Skeletal muscle satellite cell (primary cell): ENCODE measurements around the gene TRIM50. TPM values are rescaled to one million over a fixed set of nuclear protein-coding genes. Genes with fewer than 3 reads are reported as not detected.
"Not testable (repeated sequence)": the region's sequence is repeated elsewhere in the genome, so short reads cannot be mapped to it uniquely, and the experiment has no call there.

ENCODE experiments used
- H3K27me3 ChIP-seq: 2 replicates; pipeline ENCODE4 v1.7.0; 2013; ENCODE audit warnings: low read length; ENCODE audit not compliant: control insufficient read depth, insufficient read depth
- H3K36me3 ChIP-seq: 2 replicates; pipeline ENCODE4 v1.7.0; 2013; ENCODE audit warnings: mild to moderate bottlenecking, control low read depth, low read length; ENCODE audit not compliant: insufficient read depth
- H3K4me1 ChIP-seq: 2 replicates; pipeline ENCODE4 v1.7.0; 2013; ENCODE audit warnings: low read length; ENCODE audit not compliant: control insufficient read depth, insufficient read depth
- H3K4me2 ChIP-seq: 2 replicates; pipeline ENCODE4 v1.7.0; 2013; ENCODE audit warnings: mild to moderate bottlenecking, low read length
- H3K4me3 ChIP-seq: 2 replicates; pipeline ENCODE4 v1.7.0; 2013; ENCODE audit warnings: low read length
- H3K9ac ChIP-seq: 2 replicates; pipeline ENCODE4 v1.7.0; 2013; ENCODE audit warnings: mild to moderate bottlenecking, low read depth, low read length, moderate library complexity
- H3K9me3 ChIP-seq: replicated peaks from 2 replicates; pipeline ENCODE4 v1.7.0; 2013; ENCODE audit warnings: mild to moderate bottlenecking, control low read depth, low read length
- total RNA-seq: library from RNA; depleted of rRNA; stranded (reverse); fragments of >200 nt; gene quantifications from 2 replicates; pipeline ENCODE4 v1.2.3, GENCODE V29; 2012; rRNA removed

TRIM50 gene
- not detected in 2 replicates for total RNA-seq

DNA sequence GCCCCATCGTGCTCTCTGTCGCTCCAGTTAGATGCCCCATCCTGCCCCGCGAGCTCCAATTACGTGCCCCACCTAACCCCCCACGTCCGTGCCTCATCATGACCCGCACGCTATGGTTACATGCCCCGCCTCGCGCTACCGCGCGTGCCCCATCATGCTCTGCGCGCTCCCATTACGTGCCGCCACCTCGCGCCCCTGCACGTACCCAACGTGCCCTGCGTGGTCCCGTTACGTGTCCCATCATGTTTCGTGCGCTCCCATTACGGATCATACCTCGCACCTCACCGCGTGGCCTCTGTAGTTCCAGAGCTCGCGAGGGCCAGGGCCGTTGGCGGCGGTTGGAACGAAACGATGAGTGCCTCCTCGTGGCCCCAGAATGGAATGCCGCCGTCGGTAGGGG lies at the start of gene TRIM50, which contains the start of gene FKBP6:
TRIM50 (minus strand) TSS at position 161 of the 400 bp plus-strand sequence. CDS start 3,295 bp downstream, outside the sequence.
FKBP6 (plus strand) TSS at position 240 of the 400 bp plus-strand sequence. CDS start 268 bp downstream, outside the sequence.
- H3K36me3 ChIP-seq = not testable (repeated sequence)

DNA sequence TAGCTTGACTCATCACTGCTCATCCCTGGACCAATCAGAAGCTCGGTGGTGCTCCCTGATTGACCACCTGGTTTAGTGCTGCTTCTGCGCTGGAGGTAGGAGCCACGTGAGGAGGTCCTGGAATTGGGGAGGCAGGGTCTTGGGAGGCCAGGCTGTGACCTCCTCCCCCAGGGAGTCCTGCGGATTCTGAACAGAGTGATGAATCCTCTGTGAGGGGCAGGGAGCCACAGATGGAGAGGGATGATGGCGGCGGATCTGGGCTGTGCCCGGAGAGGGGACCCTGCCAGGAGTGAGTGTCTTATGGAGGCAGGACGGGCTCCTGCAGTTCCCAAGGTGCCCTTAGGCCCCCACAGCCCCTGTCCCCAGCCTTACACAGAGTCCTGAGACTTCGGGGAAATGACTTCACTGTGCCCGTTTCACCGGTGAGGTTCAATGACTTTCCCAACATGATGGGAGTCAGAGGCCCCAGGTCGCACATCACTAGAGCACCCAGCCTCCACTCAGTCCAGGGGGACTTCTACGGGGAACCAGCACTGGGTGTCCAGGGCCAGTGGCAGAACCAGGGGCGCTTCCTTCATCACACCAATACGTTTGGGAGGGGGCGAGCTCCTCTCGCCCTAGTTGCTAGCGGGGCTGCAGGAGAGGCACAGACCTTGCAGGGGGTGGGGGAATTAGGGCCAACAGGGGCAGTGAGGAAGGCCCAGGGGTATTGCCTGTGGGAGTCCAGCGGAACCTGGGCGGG lies 49.0 kb upstream of the TRIM50 start:
- Histone ChIP-seq H3K36me3 (no peaks in the 10 kb centered on the region), H3K4me2 (no peak overlapping the region), H3K27me3 (peaks cover 23% of the 10 kb centered on the region), H3K4me1 (no peaks in the 10 kb centered on the region), H3K9ac (no peak overlapping the region), H3K4me3 (no peak overlapping the region), H3K9me3 (no peaks in the 10 kb centered on the region)

More for the DNA sequence above, at the start of gene TRIM50, which contains the start of gene FKBP6:
- not testable (repeated sequence) for H3K9ac ChIP-seq, H3K4me2 ChIP-seq, H3K4me1 ChIP-seq, H3K9me3 ChIP-seq, H3K4me3 ChIP-seq
- peaks cover 34% of the 10 kb centered on the region for H3K27me3 ChIP-seq

DNA sequence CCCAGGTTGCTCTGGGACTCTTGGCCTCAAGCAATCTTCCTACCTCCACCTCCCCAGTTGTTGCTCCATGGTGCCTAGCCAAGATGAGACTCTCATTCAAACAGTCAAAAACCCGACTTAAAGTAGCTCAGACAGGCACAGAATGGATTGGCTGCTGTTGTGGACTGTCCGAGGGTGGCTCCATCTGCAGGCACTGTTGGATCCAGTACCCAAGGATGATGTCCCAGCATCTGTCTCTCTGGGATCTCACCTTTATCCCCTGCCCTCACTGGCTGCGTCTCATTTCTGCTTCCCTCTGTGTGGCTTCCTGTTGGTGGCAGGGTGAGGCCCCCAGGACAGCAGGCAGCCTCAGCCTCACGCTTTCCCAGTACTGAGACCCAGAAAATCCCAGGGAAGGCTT lies 48.4 kb upstream of the TRIM50 start:
- not testable (repeated sequence) for H3K4me3 ChIP-seq, H3K36me3 ChIP-seq, H3K9me3 ChIP-seq, H3K9ac ChIP-seq, H3K4me1 ChIP-seq, H3K4me2 ChIP-seq
- peaks cover 21% of the 10 kb centered on the region for H3K27me3 ChIP-seq

DNA sequence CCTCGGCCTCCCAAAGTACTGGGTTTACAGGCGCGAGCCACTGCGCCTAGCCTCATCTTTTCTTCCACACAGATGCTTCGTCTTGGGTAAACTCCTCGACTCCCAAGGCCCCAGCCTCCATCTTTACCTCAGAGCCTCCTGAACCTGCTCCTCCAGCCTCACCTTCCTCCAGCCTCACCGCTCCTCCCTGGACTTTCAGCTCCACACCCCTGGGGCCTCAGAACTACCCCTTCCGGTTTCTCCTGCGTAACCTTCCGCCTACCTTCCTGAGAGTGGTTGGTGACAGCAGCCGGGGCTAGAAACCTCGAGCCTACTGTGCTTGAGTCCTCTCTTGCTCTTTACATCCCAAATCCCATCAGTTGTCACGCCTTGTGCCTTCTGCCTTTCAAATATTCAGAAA lies 45.9 kb upstream of the TRIM50 start:
- Histone ChIP-seq H3K36me3 (no peaks in the 10 kb centered on the region), H3K9me3 (no peaks in the 10 kb centered on the region), H3K9ac (no peak overlapping the region), H3K4me1 (no peaks in the 10 kb centered on the region), H3K4me3 (no peak overlapping the region), H3K4me2 (no peak overlapping the region), H3K27me3 (peaks cover 18% of the 10 kb centered on the region)

GRCh38 chr7:73369622-73370021 lies 41.7 kb upstream of the TRIM50 start:
- no peaks in the 10 kb centered on the region for H3K9me3 ChIP-seq
- no peaks in the 10 kb centered on the region for H3K36me3 ChIP-seq
- H3K4me2 ChIP-seq = no peak overlapping the region
- H3K4me3 ChIP-seq = no peak overlapping the region
- H3K9ac ChIP-seq = no peak overlapping the region
- H3K4me1 ChIP-seq = no peaks in the 10 kb centered on the region
- peaks cover 14% of the 10 kb centered on the region for H3K27me3 ChIP-seq

- Histone ChIP-seq H3K4me3 (no peak overlapping the region), H3K9ac (no peak overlapping the region), H3K36me3 (no peaks in the 10 kb centered on the region), H3K4me2 (no peak overlapping the region), H3K27me3 (peaks cover 20% of the 10 kb centered on the region), H3K9me3 (no peaks in the 10 kb centered on the region), H3K4me1 (no peaks in the 10 kb centered on the region)
Observed at GRCh38 chr7:73369009-73369408, 41.1 kb upstream of the TRIM50 start.

DNA sequence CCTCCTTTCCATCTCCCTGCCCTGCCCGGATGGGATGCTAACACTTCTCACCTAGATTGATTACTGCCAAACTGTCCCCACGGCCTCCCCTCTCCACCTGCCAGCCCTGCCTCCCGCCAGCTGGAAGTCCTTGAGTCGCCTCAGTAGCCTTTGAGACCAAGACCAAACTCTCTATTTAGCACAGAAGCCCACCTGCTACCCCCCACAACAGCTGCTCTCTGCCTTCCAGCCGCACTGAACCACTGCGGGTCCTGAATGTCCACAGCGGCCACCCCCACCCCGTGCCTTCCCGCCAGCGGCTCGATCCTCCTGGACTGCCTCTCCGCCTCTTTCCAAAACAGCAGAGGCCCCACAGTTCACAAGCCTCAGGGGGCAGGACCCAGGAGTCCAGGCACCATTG lies 39.1 kb upstream of the TRIM50 start:
- no peaks in the 10 kb centered on the region for H3K36me3 ChIP-seq
- no peak overlapping the region for H3K4me2 ChIP-seq
- H3K9ac ChIP-seq = no peak overlapping the region
- peaks cover 30% of the 10 kb centered on the region for H3K27me3 ChIP-seq
- H3K9me3 ChIP-seq = no peaks in the 10 kb centered on the region
- H3K4me1 ChIP-seq = no peaks in the 10 kb centered on the region
- no peak overlapping the region for H3K4me3 ChIP-seq

DNA sequence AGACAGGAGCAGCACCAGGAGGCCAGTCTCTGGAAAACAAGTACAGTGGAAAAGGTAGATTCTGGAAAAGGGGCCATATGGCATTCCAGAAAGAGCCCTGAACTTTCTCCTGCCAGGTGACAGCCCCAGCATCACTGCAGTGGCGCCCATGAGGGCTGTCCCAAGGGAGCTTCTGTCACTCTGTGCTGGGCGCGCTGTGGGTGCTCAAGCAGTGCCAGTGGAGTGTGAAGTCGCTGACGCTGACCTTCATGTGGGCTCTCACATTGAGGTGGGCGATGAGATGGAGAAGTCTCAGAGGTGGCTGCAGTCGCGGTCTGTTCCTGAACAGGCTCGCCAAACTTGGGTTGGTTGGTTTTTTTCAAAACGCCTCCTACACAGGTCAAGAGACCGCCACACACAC lies 38.2 kb upstream of the TRIM50 start:
- Histone ChIP-seq H3K9ac (no peak overlapping the region), H3K36me3 (no peaks in the 10 kb centered on the region), H3K4me3 (no peak overlapping the region), H3K27me3 (peaks cover 30% of the 10 kb centered on the region), H3K4me2 (no peak overlapping the region), H3K4me1 (no peaks in the 10 kb centered on the region), H3K9me3 (no peaks in the 10 kb centered on the region)

- Histone ChIP-seq H3K36me3 (no peaks in the 10 kb centered on the region), H3K9ac (no peak overlapping the region), H3K4me2 (no peak overlapping the region), H3K27me3 (peaks cover 30% of the 10 kb centered on the region), H3K4me1 (no peaks in the 10 kb centered on the region), H3K9me3 (no peaks in the 10 kb centered on the region), H3K4me3 (no peak overlapping the region)
Observed at GRCh38 chr7:73364006-73364728, 36.3 kb upstream of the TRIM50 start.

DNA sequence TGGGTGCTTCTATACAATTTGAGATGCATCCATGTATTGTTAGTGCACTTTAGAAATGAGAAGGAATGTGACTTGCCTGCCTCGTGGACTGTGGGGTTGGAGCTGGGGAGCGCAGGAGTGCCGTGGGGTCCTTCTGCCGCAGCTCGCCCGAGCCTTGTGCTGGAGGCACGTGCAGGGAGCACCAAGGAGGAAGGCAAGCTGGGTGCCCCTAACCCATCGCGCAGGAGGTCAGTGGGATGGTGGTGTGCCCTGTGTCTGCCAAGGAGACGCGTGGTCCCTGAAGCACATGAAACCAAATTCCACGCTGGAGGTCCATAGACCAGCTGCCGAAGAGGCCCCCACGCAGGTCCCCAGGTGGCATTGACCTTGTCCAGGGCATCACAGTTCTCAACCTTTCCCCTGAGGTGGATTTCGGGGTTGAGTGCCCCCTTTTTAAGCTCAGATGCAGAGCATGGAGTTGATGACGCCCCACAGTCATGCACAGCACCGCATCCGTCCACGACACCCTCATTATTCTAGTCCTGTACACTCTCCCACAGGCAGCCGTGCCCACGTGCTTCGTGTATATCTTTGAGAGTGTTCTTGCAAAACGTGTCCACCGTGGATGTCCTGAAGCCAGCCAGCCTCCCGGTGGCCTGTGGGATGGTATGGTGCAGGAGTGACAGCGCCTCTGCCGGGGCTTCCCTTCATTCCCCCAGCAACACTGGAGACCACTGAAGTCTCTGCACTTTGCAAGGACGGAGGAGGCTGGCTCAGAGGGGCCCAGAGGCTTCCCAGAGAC lies 35.5 kb upstream of the TRIM50 start:
- Histone ChIP-seq H3K9me3 (no peaks in the 10 kb centered on the region), H3K36me3 (no peaks in the 10 kb centered on the region), H3K4me3 (no peak overlapping the region), H3K9ac (no peak overlapping the region), H3K4me1 (peaks cover 3% of the 10 kb centered on the region), H3K27me3 (peaks cover 30% of the 10 kb centered on the region), H3K4me2 (no peak overlapping the region)

DNA sequence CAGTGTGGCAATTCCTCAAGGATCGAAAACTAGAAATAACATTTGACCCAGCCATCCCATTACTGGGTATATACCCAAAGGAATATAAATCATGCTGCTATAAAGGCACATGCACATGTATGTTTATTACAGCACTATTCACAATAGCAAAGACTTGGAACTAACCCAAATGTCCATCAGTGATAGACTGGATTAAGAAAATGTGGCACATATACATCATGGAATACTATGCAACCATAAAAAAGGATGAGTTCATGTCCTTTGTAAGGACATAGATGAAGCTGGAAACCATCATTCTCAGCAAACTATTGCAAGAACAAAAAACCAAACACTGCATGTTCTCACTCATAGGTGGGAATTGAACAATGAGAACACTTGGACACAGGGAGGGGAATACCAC lies 32.7 kb upstream of the TRIM50 start:
- H3K4me1 ChIP-seq = peaks cover 13% of the 10 kb centered on the region
- H3K4me2 ChIP-seq, H3K9ac ChIP-seq, H3K9me3 ChIP-seq, H3K36me3 ChIP-seq, H3K4me3 ChIP-seq: not testable (repeated sequence)
- peaks cover 22% of the 10 kb centered on the region for H3K27me3 ChIP-seq
